Astrocyte of the cerebellum (primary cell): Measurements from ENCODE around the gene TMEM273.
A peak's percentile ranks its signal among the peaks of the same experiment; 100 is the strongest.

ENCODE experiments used
- DNase-seq: peaks from one replicate; pipeline ENCODE4 v3.0.0-alpha.2; 2011; ENCODE audit warnings: low read depth
- H3K4me3 ChIP-seq: 2 replicates; pipeline ENCODE4 v1.5.1; 2011; ENCODE audit warnings: mild to moderate bottlenecking, low read depth, low read length, moderate library complexity
- CTCF ChIP-seq: IDR thresholded peaks from 2 replicates; pipeline ENCODE4 v1.5.1; 2012; ENCODE audit warnings: low read length, low read depth, moderate library complexity, mild to moderate bottlenecking; ENCODE audit errors: missing control alignments
- in situ Hi-C: cut with HindIII; loops from 2 replicates; pipeline ENCODE4 v1.10.0; 2017; ENCODE audit warnings: low sequenced_read_pairs

TMEM273 gene

GRCh38 chr10:49139028-49139845 lies 49.0 kb downstream of the TMEM273 start:
- in situ Hi-C loops: no loop called here
- no peak for TF ChIP-seq CTCF
- no peak overlapping the region for H3K4me3 ChIP-seq
- peak; percentile 66 for DNase-seq

GRCh38 chr10:49138361-49138891 lies 49.8 kb downstream of the TMEM273 start:
- in situ Hi-C loops: no loop called here
- no peak for TF ChIP-seq CTCF
- no peak overlapping the region for H3K4me3 ChIP-seq
- peak; percentile 83 for DNase-seq

- in situ Hi-C loops: no loop called here
- no peak for TF ChIP-seq CTCF
- DNase-seq: no peak
- H3K4me3 ChIP-seq: no peak overlapping the region
Observed at GRCh38 chr10:49136525-49136924, 51.7 kb downstream of the TMEM273 start.

- in situ Hi-C loops: no loop called here
- TF ChIP-seq CTCF: no peak
- no peak overlapping the region for H3K4me3 ChIP-seq
- DNase-seq: no peak
Observed at GRCh38 chr10:49135575-49136313, 52.4 kb downstream of the TMEM273 start.

- in situ Hi-C loops: no loop called here
Observed at GRCh38 chr10:49134327-49134726, 53.9 kb downstream of the TMEM273 start.

More at GRCh38 chr10:49134327-49134726, 53.9 kb downstream of the TMEM273 start:
- H3K4me3 ChIP-seq: no peak overlapping the region
- TF ChIP-seq CTCF: no peak
- no peak for DNase-seq
